Measurements from ENCODE around the gene OCEL1. TPM values are rescaled to one million over a fixed set of nuclear protein-coding genes. Genes with fewer than 3 reads are reported as not detected.
"Not testable (repeated sequence)": the region's sequence is repeated elsewhere in the genome, so short reads cannot be mapped to it uniquely, and the experiment has no call there.

OCEL1 gene
- total RNA-seq, 1 donor from 2014 or later, result 63.0 TPM

DNA sequence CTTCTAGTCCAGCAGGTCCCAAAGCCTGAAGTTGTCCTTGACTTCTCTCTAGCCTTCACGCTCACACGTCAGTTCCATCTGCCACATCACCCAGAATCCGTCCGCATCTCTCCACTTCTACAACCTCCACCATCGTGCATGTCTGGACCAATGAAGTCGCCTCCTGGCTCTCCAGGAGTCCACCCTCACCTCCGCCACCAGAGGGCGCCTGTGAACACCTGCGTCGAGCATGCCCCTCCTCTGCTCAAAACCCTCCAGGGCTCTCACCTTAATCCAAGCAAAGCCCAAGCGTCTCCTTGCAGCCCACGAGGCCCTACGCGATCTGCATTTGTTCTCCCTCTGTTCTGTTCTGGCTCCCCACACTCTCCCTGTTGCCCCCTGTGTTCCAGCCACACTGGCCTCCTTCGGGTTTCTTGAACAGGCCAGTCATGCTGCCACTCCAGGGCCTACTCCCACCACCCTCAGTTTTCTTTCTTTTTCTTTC is 34.9 kb downstream of the OCEL1 start:
- DNase-seq (ENCODE audit: low spot score) (peak; percentile 84), ATAC-seq (peak; percentile 99)

DNA sequence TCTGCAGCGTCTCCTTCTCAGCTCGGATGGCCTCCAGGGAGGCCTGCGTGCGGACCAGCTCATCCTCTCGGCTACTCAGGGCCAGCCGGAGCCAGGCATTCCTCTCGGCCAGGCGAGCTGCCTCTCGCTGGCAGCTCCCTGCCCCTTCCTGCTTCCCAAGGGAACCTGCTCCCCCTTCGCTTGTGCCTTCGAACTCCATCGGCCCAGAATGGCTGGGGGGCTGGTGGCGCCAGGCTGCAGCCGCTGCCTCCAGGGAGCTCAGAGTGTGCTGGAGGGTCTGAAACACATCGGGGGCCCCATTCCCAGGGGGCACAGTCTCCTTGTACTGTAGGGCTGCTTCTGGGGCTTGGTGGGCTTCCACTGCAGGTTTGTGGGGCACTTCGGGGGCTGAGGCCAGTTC is 36.5 kb downstream of the OCEL1 start:
- no peak for ATAC-seq

DNA sequence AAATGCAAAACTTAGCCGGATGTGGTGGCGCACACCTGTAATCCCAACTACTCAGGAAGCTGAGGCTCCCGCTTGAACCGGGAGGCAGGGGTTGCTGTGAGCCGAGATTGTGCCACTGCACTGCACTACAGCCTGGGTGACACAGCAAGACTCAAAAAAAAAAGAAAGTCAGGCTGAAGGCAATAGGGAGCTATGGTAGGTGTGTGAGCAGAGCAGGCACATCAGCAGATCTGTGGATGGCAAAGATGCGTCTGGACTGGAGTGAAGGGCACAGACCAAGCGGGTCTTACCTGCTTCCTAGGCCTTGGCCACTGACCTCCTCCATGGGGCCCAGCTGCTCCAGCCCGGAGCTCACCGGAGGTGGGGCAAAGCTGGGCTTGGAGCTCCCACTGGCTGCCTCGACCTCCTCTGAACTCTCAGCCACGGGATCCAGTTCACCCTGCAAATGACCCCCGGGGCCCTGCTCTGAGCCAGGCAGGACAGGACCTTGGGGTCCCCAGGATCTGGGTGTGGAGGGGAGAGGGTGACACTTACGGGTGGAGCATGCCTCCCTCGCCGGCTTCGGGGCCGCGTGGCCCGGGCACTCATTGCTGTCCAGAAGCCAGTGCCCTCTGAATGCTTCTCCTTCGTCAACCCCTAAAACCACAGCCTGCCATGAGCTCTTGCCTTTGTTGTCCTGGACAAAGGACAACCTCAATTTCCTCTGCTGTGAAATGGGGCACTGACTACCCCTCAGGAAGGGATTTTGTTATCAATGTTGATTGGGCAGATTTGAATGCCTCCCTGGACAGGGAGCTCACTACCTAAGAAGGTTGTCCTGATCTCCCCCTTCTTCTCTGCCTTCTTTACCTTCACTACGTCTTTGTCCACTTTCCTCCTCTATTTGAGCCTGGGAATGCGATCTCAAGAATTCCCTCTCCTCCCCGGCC is 38.0 kb downstream of the OCEL1 start:
- no peak for DNase-seq (ENCODE audit: low spot score)
- ATAC-seq, result no peak

More for the DNA sequence above, 36.5 kb downstream of the OCEL1 start:
- no peak for DNase-seq (ENCODE audit: low spot score)

DNA sequence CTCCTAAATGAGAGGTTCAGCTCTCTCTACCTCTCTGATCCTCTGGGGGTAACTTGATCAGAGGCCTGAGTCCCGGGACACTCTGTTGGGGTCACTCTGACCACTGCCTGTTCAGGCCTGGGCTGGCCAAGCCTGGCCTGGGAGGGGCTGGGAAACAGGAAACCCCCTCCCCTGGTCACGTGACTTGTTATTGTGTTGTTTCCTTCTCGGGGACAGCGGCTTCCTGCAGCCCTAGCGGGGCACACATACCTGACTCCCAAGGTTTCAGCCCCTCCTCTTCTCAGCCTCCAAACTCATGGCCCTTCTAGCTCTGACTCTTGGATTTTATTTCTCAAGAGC is 38.6 kb downstream of the OCEL1 start, which contains the start of gene USHBP1:
Gene USHBP1, minus strand, starts transcription at position 105 of the 339 bp plus-strand sequence. CDS start 446 bp downstream, outside the sequence.
- ATAC-seq (no peak), DNase-seq (ENCODE audit: low spot score) (no peak)

DNA sequence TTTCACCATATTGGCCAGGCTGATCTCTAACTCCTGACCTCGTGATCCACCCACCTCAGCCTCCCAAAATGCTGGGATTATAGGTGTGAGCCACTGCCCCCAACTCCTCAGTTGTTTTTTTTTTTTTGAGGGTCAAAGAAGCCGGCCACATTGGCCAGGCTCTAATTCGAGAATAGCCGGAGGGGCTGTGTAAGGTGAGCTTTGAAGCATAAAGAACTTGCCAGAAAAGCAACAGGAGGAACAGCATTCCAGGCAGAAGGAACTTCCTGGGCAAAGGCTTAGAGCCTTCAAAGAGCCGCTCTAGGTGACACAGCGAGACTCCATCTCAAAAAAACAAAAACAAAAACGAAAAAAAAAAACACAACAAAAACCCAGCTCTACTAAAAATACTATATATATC is 40.0 kb downstream of the OCEL1 start:
- DNase-seq (ENCODE audit: low spot score) (no peak), ATAC-seq (no peak)

DNA sequence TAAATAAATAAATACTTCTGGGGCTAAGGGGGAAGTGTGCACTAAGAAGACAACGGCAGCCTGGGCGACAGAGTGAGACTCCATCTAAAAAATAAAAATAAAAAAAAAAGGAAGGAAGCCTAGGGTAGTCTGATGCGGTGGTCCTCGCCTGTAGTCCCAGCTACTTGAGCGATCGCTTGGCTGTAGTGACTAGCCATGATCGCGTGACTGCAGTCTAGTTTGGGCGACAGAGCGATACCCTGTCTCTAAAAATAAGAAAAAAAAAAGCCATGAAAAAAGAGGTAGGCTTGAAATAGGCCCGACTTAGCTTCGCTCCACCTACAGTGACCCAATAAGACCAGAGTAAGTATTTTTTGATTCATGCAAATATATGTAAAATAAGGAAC is 40.6 kb downstream of the OCEL1 start:
- ATAC-seq (no peak), DNase-seq (ENCODE audit: low spot score) (no peak)

DNA sequence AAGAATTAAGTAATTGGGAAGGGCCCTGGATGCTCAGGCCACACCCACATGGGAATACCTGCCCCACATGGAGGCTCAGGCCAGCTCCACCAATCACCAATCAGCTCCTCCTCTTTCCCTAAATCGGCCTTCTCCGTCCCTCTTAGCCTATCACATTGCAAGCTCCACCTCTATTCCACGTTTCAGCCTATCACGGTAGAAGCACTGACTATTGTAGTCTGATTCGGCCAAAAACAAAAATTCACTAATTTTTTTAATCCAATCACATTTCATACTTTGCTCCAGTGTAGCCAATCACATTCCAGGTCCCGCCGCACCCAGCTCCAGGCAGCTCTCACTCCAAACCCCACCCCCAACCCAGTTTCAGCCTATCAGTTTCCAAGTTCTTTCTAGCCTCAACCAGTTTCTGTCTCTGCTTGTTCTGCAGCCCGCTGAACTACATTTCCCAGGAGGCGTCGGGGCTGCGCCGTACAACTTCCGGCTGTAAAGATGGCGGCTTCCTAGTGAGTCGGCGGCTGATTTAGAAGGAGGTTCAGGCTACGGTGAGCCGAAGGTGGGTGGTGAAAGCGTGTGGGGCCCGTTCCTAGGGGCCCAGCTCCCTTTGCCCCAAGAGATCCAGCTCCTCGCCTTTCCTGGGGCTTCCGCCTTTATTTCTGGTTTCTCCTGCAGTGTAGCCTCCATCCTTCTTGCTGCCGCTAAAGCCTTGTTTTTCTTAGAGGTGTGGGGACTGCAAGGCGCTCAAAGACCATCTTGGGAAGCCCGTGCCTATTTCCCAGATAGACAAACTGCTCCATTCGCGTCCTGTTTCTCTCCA is 41.2 kb downstream of the OCEL1 start, which contains the start of gene BABAM1:
Gene BABAM1, plus strand, starts transcription at position 469 of the 814 bp plus-strand sequence. CDS start 1,364 bp downstream, outside the sequence.
- DNase-seq (ENCODE audit: low spot score) (peak; percentile 97), ATAC-seq (peak; percentile 96)

DNA sequence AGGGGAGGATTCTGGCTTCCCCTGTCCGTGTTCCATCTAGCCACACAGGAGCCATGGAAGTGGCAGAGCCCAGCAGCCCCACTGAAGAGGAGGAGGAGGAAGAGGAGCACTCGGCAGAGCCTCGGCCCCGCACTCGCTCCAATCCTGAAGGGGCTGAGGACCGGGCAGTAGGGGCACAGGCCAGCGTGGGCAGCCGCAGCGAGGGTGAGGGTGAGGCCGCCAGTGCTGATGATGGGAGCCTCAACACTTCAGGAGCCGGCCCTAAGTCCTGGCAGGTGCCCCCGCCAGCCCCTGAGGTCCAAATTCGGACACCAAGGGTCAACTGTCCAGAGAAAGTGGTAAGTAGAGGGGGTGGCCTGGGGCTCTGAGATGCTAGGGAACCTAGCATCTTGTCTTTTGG is 42.7 kb downstream of the OCEL1 start:
- DNase-seq (ENCODE audit: low spot score) (no peak), ATAC-seq (no peak)

DNA sequence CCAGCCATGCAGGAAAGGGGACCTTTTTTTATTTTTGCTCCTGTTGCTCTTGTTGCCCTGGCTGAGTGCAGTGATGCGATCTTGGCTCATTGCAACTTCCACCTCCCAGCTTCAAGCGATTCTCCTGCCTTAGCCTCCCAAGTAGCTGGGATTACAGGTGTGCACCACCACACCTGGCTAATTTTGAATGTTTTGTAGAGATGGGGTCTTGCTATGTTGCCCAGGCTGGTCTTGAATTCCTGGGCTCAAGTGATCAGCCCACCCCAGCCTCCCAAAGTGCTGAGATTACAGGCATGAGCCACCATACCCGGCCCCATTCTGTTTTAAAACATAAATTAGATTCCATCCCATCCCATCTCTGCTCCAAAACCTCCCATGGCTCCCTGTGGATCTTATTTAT is 48.9 kb downstream of the OCEL1 start:
- ATAC-seq; DNase-seq (ENCODE audit: low spot score): not testable (repeated sequence)

DNA sequence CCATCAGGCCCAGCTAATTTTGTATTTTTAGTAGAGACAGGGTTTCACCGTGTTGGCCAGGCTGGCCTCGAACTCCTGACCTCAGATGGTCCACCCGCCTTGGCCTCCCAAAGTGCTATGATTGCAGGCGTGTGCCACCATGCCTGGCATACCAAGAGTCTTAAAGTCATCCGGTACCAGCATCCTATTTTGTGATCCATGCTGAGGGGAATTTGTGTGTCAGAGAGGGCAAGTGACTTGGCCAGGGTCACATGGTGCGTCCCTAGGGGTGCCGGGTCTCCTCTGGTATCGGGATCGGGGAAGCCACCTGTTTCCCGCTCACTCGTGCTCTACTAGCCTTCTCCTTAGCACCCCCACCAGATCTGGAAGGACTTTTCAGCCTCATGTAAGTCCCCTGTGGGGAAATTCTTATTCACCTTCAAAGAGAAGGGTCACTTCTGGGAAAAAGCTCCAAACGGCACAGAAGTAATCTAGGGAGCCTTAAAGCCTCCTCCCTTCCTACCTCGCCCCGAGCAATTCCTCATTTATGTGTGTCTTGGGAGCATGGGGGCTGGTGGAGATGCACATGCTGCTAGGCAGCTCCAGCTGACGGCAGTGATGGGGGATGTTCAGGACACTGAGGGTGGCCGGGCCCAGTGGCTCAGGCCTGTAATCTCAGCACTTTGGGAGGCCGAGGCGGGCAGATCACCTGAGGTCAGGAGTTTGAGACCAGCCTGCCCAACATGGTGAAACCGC is 49.6 kb downstream of the OCEL1 start:
- no peak for DNase-seq (ENCODE audit: low spot score)
- ATAC-seq, result no peak

Other genes starting within 250 kb of the OCEL1 start
- 1.3 TPM for gene CPAMD8, start 199.4 kb upstream of the OCEL1 start, total RNA-seq
- 5.1 TPM for gene HAUS8, start 150.8 kb upstream of the OCEL1 start, total RNA-seq
- 28.9 TPM for gene MYO9B, start 150.4 kb upstream of the OCEL1 start, total RNA-seq
- 19.9 TPM for gene USE1, start 10.9 kb upstream of the OCEL1 start, total RNA-seq
- 126 TPM for gene NR2F6, start 19.7 kb downstream of the OCEL1 start, total RNA-seq
- 1.6 TPM for gene USHBP1, start 38.5 kb downstream of the OCEL1 start, total RNA-seq
- 41.0 TPM for gene BABAM1, start 41.2 kb downstream of the OCEL1 start, total RNA-seq
- gene ANKLE1, start 55.7 kb downstream of the OCEL1 start, total RNA-seq, result 0.48 TPM
- gene ABHD8, start 77.2 kb downstream of the OCEL1 start, total RNA-seq, result 18.4 TPM
- 148 TPM for gene MRPL34, start 79.6 kb downstream of the OCEL1 start, total RNA-seq
- 10.9 TPM for gene DDA1, start 83.3 kb downstream of the OCEL1 start, total RNA-seq
- 9.6 TPM for gene ANO8, start 108.6 kb downstream of the OCEL1 start, total RNA-seq
- gene GTPBP3, start 111.3 kb downstream of the OCEL1 start, total RNA-seq, result 14.3 TPM
- gene PLVAP, start 151.1 kb downstream of the OCEL1 start, total RNA-seq, result 4.6 TPM
- gene CCDC194, start 168.0 kb downstream of the OCEL1 start, total RNA-seq, result 0.50 TPM
- gene BST2, start 179.4 kb downstream of the OCEL1 start, total RNA-seq, result 103 TPM
- 22.6 TPM for gene MVB12A, start 193.8 kb downstream of the OCEL1 start, total RNA-seq
- 0.15 TPM for gene TMEM221, start 222.4 kb downstream of the OCEL1 start, total RNA-seq
- not detected for gene NXNL1, start 234.7 kb downstream of the OCEL1 start, total RNA-seq
- 7.0 TPM for gene SLC27A1, start 244.3 kb downstream of the OCEL1 start, total RNA-seq

Data from left lobe of liver (tissue), 2 donors.